Stimulated activated CD4-positive, alpha-beta T cell treated with anti-CD3 and anti-CD28 coated beads, Interleukin-1b, Interleukin-23, amount 100 ng/mL, for 1 hour (primary cell): ENCODE data around the gene CEP112.

Source experiments
- DNase-seq, 2 donors: peaks; one replicate each; pipeline ENCODE4 v3.0.0-alpha.2; 2020; ENCODE audit warnings: low read depth in 2 of 2

The CEP112 gene

GRCh38 chr17:66211047-66211810 is 19.3 kb upstream of the CEP112 start:
- DNase-seq, result no peak

GRCh38 chr17:66210208-66210574 is 18.3 kb upstream of the CEP112 start:
- no peak for DNase-seq

GRCh38 chr17:66207936-66208335 is 16.0 kb upstream of the CEP112 start:
- DNase-seq, result no peak

GRCh38 chr17:66203274-66204015 is 11.5 kb upstream of the CEP112 start:
- DNase-seq, result no peak

GRCh38 chr17:66200685-66201092 is 8.8 kb upstream of the CEP112 start:
- peak; percentile 8 to 10 for DNase-seq

GRCh38 chr17:66198242-66198641 is 6.3 kb upstream of the CEP112 start:
- DNase-seq, result no peak

- no peak for DNase-seq
These were observed 400 bp upstream of the CEP112 start for GRCh38 chr17:66192378-66192687.

GRCh38 chr17:66190738-66191592 is 968 bp downstream of the CEP112 start:
- no peak for DNase-seq

- no peak for DNase-seq
These were observed 4.2 kb downstream of the CEP112 start for GRCh38 chr17:66187718-66188117.

- no peak for DNase-seq
These were observed 6.1 kb downstream of the CEP112 start for GRCh38 chr17:66185862-66186261.

GRCh38 chr17:66184392-66184791 is 7.5 kb downstream of the CEP112 start:
- no peak for DNase-seq

GRCh38 chr17:66183529-66183928 is 8.4 kb downstream of the CEP112 start:
- DNase-seq, result no peak

- no peak for DNase-seq
These were observed 13.3 kb downstream of the CEP112 start for GRCh38 chr17:66178642-66179041.

- no peak for DNase-seq
These were observed 14.9 kb downstream of the CEP112 start for GRCh38 chr17:66177048-66177447.

- no peak for DNase-seq
These were observed 16.0 kb downstream of the CEP112 start for GRCh38 chr17:66175892-66176291.

- DNase-seq, result no peak
These were observed 19.2 kb downstream of the CEP112 start for GRCh38 chr17:66172691-66173223.

GRCh38 chr17:66172144-66172543 is 19.8 kb downstream of the CEP112 start:
- no peak for DNase-seq

- no peak for DNase-seq
These were observed 20.2 kb downstream of the CEP112 start for GRCh38 chr17:66171692-66172091.

GRCh38 chr17:66171172-66171571 is 20.8 kb downstream of the CEP112 start:
- no peak for DNase-seq

GRCh38 chr17:66169839-66170238 is 22.1 kb downstream of the CEP112 start:
- no peak for DNase-seq

GRCh38 chr17:66167189-66167815 is 24.6 kb downstream of the CEP112 start:
- DNase-seq, result no peak
